ENCODE measurements around the gene CASK.

GRCh38 chrX:41471786-41472185 is 451.6 kb downstream of the CASK start:
- TF ChIP-seq POLR2AphosphoS5 (IDR thresholded peaks at IDR 0.05) = no peak
- TF ChIP-seq CTCF (IDR thresholded peaks at IDR 0.05) = no peak
- TF ChIP-seq POLR2A (IDR thresholded peaks at IDR 0.05) = no peak

Measured in prostate gland (tissue), 2 donors.